Dermis blood vessel endothelial cell (primary cell): Measurements from ENCODE around the gene RBL2. TPM values are rescaled to one million over a fixed set of nuclear protein-coding genes. Genes with fewer than 3 reads are reported as not detected.

Experiments
- DNase-seq: peaks from one replicate; pipeline ENCODE4 v3.0.0; 2010
- total RNA-seq: library from RNA; depleted of rRNA; stranded (reverse); fragments of >200 nt; gene quantifications from 2 replicates; pipeline ENCODE4 v1.2.3, GENCODE V29; 2014

Gene RBL2
- total RNA-seq, 1 donor from 2014 or later = 60.9 TPM

DNA sequence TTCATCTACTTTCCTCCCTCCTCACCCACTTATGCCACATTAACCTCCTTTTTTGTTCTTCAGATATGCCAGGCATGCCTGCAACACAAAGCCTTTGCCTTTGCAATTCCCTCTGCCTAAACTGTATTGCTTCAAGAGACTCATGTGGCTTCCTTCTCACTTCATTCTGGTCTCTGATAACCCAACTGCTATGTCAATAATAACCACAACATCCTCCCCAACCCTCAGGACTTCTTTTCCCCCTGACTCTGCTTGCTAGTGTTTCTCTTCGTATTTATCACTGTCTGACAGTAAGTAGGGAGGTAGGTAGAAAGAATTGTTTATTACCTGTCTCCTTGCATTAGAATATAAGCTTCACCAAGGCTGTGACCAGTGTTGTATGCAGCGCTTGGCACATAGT is 22.4 kb downstream of the RBL2 start:
- DNase-seq = no peak

- no peak for DNase-seq
Observed at GRCh38 chr16:53457670-53458069, 23.4 kb downstream of the RBL2 start.

DNA sequence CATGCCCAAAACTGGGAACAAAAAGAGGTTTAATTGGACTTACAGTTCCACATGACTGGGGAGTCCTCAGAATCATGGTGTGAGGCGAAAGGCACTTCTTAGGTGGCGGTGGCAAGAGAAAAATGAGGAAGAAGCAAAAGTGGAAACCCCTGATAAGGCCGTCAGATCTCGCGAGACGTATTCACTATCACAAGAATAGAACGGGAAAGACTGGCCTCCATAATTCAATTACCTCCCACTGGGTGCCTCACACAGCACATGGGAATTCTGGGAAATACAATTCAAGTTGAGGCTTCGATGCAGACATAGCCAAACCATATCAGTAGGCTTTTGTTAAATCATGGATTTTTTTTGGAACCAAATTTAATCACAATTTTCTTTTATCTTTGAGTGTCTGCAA is 24.4 kb downstream of the RBL2 start:
- no peak for DNase-seq

DNA sequence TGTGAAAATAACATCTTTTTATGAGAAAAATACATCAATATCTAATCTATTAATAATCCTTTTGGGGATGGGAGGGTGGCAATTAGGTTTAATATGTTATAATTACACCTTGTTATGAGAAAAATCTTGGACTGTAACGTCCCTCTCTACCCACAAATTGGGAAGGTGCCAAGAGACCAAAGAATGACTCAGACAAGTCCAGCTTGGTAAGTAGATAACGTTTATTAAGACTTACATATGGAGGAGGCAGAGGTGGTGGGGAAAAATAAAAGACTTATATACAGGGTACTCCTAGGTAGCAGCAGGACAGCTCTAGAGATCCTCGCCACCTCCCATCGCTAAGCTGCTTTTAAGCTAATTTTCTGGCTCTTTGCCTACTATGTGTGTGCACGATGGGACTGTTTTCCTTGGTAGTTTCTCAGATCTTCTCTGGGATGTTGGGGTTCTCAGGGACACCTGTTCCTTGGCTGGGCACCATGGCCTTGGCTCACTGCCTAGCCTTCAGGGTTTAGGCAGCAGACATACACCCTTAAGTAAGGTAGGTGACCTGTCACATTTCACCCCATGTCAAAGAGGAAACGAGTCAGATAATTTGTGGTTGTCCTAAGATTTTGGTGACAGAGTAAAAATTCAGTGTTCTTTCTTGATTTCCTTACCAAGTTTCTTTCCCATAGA is 31.5 kb downstream of the RBL2 start:
- peak; percentile 85 for DNase-seq

DNA sequence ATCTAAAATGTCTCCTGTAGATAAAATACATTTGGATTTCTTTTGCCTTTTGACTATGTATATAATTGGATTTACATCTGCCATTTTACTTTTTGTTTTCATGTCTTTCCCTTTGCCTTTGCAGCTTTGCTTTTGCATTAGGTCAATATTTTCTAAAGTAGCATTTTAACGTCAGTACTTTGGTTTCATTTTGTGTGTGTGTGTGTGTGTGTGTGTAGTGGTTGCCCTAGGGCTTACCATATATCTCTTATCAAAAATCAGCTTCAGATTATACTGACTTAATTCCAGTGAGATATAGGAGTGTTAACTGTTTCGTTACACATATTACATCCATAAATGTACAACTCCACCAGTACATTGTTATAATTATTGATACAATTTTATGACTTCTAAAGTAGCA is 42.6 kb downstream of the RBL2 start:
- DNase-seq = no peak

GRCh38 chr16:53478965-53479364 is 44.7 kb downstream of the RBL2 start:
- no peak for DNase-seq

DNA sequence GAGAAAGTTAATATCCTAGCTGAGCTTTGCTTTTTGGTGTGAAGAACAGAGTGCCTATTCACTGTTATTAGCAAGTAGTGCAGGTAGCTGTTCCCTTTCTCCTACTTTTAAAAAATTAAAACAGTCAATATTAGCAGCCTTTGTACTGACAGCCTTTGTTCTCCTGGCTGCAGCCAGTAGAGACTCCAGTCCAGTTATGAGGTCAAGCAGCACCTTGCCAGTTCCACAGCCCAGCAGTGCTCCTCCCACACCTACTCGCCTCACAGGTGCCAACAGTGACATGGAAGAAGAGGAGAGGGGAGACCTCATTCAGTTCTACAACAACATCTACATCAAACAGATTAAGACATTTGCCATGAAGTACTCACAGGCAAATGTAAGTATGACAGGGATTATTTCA is 46.1 kb downstream of the RBL2 start:
- no peak for DNase-seq

DNA sequence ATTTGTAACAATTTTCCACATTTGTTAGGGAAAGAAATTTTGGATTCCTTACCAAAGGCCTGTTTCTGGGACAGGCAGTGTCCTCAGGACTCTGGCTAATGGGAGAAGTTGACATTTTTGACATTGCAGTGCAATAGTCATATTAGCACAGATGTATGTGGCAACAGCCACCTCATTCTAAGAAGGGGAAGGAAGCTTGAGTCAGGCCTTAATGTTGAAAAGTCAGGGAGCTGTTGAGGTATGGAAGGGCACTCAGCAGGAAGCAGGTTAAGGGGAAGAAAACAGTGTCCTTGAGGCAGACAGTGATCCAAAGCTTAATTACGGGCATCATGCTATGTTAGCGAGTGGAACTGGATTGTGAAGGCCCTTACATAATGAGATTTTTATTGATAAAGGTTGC is 47.9 kb downstream of the RBL2 start:
- DNase-seq = peak; percentile 75

DNA sequence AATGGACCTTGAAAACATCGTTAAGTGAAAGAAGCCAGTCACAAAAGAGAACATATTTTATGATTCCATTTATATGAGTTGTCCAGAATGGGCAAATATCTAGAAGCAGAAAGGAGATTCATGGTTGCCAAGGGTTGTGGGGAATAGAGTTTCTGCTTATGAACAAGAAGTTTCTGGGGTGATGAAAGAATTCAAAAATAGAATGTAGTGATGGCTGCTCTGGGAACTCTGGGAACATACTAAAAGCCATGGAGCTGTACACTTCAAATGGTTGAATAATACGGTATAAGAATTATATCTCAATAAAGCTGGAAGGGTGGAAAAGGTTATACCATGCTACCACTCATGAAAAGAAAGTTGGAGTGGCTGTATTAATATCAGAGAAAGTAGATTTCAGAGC is 50.3 kb downstream of the RBL2 start:
- DNase-seq = no peak

DNA sequence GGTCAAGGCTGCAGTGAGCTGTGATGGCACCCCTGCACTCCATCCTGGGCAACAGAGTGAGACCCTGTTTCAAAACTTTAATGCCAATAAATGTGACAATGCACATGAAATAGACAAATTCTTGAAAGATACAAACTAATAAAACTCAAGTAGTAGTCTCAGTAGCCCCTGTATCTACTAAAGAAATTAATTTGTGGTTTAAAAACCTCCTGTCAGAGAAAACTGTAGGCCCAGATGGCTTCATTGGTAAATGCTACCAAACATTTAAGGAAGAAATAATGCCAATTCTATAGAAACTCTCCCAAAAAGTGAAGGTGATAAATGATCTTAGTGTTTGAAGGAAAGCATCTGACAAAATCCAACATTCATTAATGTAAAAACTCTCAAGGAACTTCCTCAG is 52.0 kb downstream of the RBL2 start:
- DNase-seq = no peak

DNA sequence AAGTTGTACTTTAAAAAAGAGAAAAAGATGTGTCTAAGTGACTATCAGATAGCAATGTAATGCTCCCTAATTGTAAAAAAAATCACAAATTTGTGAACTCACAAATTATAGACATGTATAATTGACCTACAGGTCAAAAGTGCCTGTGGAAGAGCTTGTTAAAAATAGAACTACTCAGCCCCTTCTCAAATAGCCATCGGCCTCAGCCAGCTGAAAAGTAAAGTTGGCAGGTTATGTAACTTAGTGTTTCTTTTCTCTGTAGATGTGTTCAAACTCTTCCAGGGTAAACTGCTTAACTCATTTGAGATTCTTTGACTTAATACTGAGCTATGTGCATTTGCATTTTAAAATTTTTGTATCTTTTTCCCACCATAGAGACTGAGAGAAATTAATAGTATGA is 55.5 kb downstream of the RBL2 start:
- DNase-seq = no peak

DNA sequence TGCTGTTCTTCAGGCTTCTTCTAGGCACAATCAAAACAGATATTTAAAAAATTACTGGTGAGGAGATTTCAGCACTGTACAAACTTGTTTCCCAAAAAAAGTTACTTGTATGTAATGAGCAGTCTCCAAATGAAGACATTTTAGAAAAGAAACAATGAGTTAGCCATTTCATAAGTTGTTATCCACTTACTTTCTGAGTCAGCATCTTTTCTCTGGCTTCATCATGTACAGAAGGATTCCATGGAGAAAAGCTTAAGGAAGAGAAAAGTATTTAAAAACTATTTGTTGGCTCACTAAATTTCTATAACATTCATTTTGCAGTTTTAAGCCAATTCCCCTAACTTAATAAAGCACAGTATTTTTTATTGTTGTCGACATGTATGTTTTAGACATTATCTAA is 58.2 kb downstream of the RBL2 start:
- DNase-seq = no peak

GRCh38 chr16:53494636-53495035 is 60.4 kb downstream of the RBL2 start:
- DNase-seq = no peak

GRCh38 chr16:53495325-53495724 is 61.1 kb downstream of the RBL2 start:
- no peak for DNase-seq

DNA sequence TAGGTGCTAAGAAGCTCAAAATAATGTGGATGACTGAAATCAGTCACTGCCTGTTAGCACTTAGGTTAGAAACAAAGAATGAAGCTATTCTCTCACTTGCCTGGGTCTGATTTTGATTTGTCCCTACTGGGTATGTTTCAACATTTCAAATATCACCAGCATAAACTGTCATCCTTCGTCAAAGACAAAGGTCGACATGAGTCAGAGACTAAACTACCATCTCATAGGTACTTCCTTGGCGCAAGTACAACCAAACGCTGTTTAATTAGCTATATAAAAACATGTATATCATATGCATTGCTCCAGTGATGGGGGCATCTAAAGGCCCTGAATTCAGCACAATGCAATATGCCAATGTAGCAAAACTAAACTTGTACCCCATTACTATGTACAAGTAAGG is 64.7 kb downstream of the RBL2 start:
- no peak for DNase-seq

DNA sequence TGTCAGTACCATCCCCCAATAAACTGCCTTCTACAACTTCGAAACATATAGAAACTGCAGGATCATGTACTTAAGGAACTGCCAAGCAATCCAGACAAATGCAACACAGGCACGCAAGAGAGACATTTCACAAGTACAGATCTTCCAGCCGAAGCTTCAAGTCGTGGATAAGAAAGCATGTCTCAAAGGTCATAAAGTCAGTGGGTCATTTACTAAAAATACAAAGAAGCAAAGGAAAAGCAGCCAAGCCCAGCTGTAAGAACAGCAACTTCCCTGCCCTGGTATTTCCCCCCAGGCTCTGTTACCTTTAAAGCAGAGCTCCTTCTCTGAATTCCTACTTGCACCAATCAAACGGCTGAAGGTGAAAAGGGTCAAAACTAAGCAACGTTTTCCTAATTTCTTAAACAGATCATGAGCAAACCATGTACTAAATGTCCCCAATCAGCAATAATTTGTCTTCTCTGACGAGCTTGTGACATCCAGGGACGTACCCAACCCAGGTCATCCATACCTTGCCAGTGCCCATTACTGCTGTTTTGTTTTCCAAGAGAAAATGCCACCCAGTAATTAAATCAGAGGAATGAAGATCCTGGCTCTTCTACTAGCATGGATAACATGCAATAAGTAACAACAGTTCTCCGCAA is 67.1 kb downstream of the RBL2 start:
- peak; percentile 24 for DNase-seq

GRCh38 chr16:53502331-53503269 is 68.3 kb downstream of the RBL2 start, which contains the start of gene AKTIP:
Gene AKTIP (minus strand): TSS chr16:53503209. CDS start chr16:53500259, 2,950 bp downstream.
- DNase-seq = peak; percentile 46

DNA sequence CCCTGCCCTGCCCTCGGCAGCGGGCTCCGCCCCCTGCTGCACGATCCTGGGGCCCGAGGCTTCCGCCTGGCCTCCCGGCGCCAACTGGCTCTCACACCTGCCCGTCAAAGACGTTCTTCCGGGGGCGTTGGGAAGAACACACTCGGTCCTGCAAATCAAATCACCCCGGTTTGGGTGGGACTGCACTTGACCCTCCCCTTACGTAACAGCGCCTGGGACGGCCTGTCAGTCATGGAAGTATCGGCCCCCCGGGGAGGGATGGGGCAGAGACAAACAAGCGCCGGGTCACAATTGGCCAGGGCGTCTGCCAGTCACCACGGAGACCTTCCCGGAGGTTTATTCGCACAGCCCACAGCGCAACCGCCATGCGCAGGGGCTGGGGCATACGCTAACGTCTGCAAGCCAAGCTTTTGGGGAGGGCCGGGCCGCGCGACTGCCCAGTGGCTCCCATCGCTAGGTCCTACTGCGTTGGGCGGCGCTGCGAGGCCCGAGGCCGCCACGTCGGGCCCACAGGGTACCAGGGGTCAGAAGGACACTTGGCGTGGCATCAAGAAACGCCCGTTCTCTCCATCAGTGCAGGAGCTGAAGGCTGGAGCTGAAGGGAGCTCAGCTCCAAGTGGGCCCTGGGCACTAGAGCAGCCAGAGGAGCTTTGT is 69.1 kb downstream of the RBL2 start:
- peak; percentile 100 for DNase-seq

DNA sequence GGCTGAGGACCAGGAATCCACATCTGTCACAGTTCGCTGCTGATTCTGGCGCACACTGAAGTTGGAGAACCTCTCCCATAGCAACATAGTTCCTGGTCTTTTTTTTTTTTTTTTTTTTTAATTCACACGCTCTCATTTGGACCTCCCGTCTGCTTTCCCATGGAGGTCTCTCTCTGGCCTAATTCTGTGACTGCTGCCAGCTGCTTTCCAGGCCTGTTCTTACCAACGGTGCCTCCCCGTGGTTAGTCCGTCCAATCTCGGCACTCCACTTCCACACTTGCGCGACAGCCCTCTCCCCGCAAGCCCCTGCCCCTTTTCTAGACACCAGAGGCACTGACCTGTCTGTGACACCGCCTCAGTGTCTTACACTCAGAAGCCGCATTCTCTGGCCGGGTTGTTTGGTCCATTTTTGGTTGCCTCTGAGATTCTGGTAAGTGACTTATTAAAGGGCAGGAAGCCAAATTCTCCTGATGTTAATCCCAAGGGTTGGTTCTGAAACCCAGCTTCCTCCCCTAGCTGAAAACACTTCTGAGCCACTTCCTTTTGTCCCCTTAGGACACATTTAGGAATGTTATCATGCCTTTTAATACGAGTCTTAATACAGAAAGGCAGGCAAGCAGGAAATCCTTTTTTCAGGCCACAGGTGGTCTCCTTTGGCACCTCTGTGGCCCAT is 69.9 kb downstream of the RBL2 start:
- peak; percentile 81 for DNase-seq

- peak; percentile 94 for DNase-seq
Observed at GRCh38 chr16:53504665-53505064, 70.4 kb downstream of the RBL2 start.

DNA sequence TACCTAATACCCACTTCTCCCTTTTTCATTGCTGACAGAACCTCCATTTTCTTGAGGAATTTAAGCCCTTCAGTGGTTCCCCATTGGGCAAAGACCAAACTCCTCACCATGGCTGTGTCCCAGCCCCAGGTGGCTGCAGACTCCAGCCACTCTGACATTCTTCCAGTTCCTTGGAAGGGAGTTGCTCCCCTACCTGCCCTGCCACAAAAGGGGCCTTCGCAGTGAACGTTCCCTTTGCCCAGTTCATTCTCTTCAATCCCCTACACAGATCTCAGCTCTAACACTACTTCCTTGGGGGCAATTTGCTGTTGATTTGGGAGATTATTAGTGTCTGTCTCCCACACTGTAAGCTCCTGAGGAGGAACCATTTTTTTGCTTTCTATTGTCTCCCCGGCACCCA is 72.0 kb downstream of the RBL2 start:
- no peak for DNase-seq

GRCh38 chr16:53507464-53508179 is 73.4 kb downstream of the RBL2 start:
- no peak for DNase-seq
